GM12878 (cell line): Measurements from ENCODE around the gene FADS3. TPM values are rescaled to one million over a fixed set of nuclear protein-coding genes. Genes with fewer than 3 reads are reported as not detected.
A peak's percentile ranks its signal among the peaks of the same experiment; 100 is the strongest.

Source experiments
- ATAC-seq: fragments of 200-7000 bp; cut with Tn5 transposase; 3 replicates; pipeline ENCODE4 v1.9.1; 2020; ENCODE audit warnings: mild to moderate bottlenecking, moderate library complexity
- BruUV-seq: library from RNA; stranded (reverse); fragments of 400-500 nt; replicated peaks from 2 replicates; lab custom pipeline; 2021; lab: Mats Ljungman, UMichigan
- CTCF ChIA-PET: fragments of 300-600 bp; sonication (Branson Sonifier 250); formaldehyde crosslinking; extraction: SDS; loops from one replicate; lab custom pipeline; 2021; ENCODE audit warnings: inconsistent platforms; lab: Yijun Ruan, JAX
- POLR2A ChIA-PET: fragments of 350-600 bp; formaldehyde crosslinking; extraction: SDS; loops from one replicate; lab custom pipeline; 2021; ENCODE audit warnings: inconsistent platforms; lab: Charles Lee
- RAD21 ChIA-PET: fragments of 300-600 bp; sonication (Branson Sonifier 250); formaldehyde crosslinking; loops from one replicate; lab custom pipeline; 2023; ENCODE audit warnings: antibody characterized with exemption; ENCODE audit not compliant: unreplicated experiment; lab: Charles Lee
- SMC1A ChIA-PET: fragments of 300-600 bp; sonication (Branson Sonifier 250); formaldehyde crosslinking; loops from one replicate; lab custom pipeline; 2023; ENCODE audit not compliant: unreplicated experiment, uncharacterized antibody; lab: Charles Lee
- DNase-seq: peaks from one replicate; pipeline ENCODE4 v3.0.0-alpha.2; 2011; ENCODE audit warnings: low read depth, low spot score
- FAIRE-seq: peaks from 3 replicates; lab custom pipeline; 2011; peaks lifted over from hg19 to GRCh38; lab: Jason Lieb, UNC
- H2AFZ ChIP-seq: 2 replicates; pipeline ENCODE4 v1.6.0; 2011; ENCODE audit warnings: low read depth, low read length, control low read depth; ENCODE audit not compliant: control insufficient read depth
- H3K27ac ChIP-seq: 2 replicates; pipeline ENCODE4 v1.5.1; 2011; ENCODE audit warnings: control low read depth; ENCODE audit not compliant: control insufficient read depth, insufficient read depth
- H3K27me3 ChIP-seq, 2 experiments: replicated peaks in 1 of 2; 2 replicates each; pipeline versions ENCODE4 v1.6.0 to v1.6.1; 2011; ENCODE audit warnings: low read length in 1 of 2; ENCODE audit not compliant: control insufficient read depth in 2 of 2, insufficient read depth in 2 of 2
- H3K36me3 ChIP-seq, 2 experiments: 2 replicates each; pipeline ENCODE4 v1.5.1; 2011; ENCODE audit warnings: low read length in 1 of 2; ENCODE audit not compliant: control insufficient read depth in 2 of 2, insufficient read depth in 2 of 2
- H3K4me1 ChIP-seq: 2 replicates; pipeline ENCODE4 v1.6.1; 2011; ENCODE audit warnings: mild to moderate bottlenecking, low read length, moderate library complexity, mixed read lengths; ENCODE audit not compliant: control insufficient read depth, insufficient read depth
- H3K4me2 ChIP-seq: 2 replicates; pipeline ENCODE4 v1.6.0; 2011; ENCODE audit warnings: control low read depth; ENCODE audit not compliant: control insufficient read depth, insufficient read depth
- H3K4me3 ChIP-seq: fragments of 200-600 bp; sonication (generic); 2 replicates; pipeline ENCODE4 v1.5.1; 2016
- H3K79me2 ChIP-seq: 2 replicates; pipeline ENCODE4 v1.6.0; 2011; ENCODE audit warnings: low read length; ENCODE audit not compliant: control insufficient read depth, insufficient read depth
- H3K9ac ChIP-seq: 2 replicates; pipeline ENCODE4 v1.8.0; 2011; ENCODE audit warnings: low read length, control low read depth, mixed read lengths; ENCODE audit not compliant: control insufficient read depth, insufficient read depth
- H3K9me3 ChIP-seq: replicated peaks from 3 replicates; pipeline ENCODE4 v1.5.1; 2011; ENCODE audit warnings: mild to moderate bottlenecking, low read length; ENCODE audit not compliant: control insufficient read depth, insufficient read depth
- H4K20me1 ChIP-seq: 2 replicates; pipeline ENCODE4 v1.6.0; 2011; ENCODE audit not compliant: control insufficient read depth, insufficient read depth
- BACH1 ChIP-seq: fragments of 450-650 bp; IDR thresholded peaks from 2 replicates; pipeline ENCODE4 v1.6.1; 2017; ENCODE audit warnings: mild to moderate bottlenecking, borderline replicate concordance
- ETV6 ChIP-seq, 2 experiments: fragments of 450-650 bp in 1 of 2; IDR thresholded peaks in 1 of 2; conservative IDR thresholded peaks in 1 of 2; 2 replicates each; pipeline ENCODE4 v1.6.1; 2014; ENCODE audit warnings: antibody characterized with exemption in 1 of 2, borderline replicate concordance in 1 of 2, low read depth in 1 of 2, mild to moderate bottlenecking in 1 of 2, moderate library complexity in 1 of 2
- HCFC1 ChIP-seq: fragments of 150-350 bp; IDR thresholded peaks from 2 replicates; pipeline ENCODE4 v1.6.1; 2014; ENCODE audit warnings: low read length
- LARP7 ChIP-seq: fragments of 450-650 bp; IDR thresholded peaks from 2 replicates; pipeline ENCODE4 v1.6.1; 2017; ENCODE audit warnings: mild to moderate bottlenecking
- PML ChIP-seq: IDR thresholded peaks from 2 replicates; pipeline ENCODE4 v1.6.1; 2012; ENCODE audit warnings: low read length, inconsistent platforms
- RAD21 ChIP-seq: IDR thresholded peaks from 2 replicates; pipeline ENCODE4 v1.6.1; 2011; ENCODE audit warnings: mild to moderate bottlenecking, low read depth, low read length, moderate library complexity; ENCODE audit not compliant: insufficient read depth
- SMAD5 ChIP-seq: IDR thresholded peaks from 2 replicates; pipeline ENCODE4 v1.6.1; 2016; ENCODE audit warnings: antibody characterized with exemption, low read depth
- SMC3 ChIP-seq: IDR thresholded peaks from 2 replicates; pipeline ENCODE4 v1.6.1; 2011; ENCODE audit warnings: low read length, improper control_type of control experiment, borderline replicate concordance
- WGBS: methylation state at CpG from one replicate; pipeline ENCODE4 v1.1.6; 2016; ENCODE audit warnings: low lambda C conversion rate; ENCODE audit not compliant: insufficient replicate concordance, insufficient coverage; ENCODE audit errors: missing lambda C conversion rate; 5-methylcytosine and 5-hydroxymethylcytosine counted together
- in situ Hi-C: fragments of 300-500 bp; cut with MboI; formaldehyde crosslinking; loops from 9 replicates; pipeline ENCODE4 v1.14.3; 2018; ENCODE audit warnings: mixed read lengths
- intact Hi-C: fragments of 100-400 bp; cut with micrococcal nuclease; formaldehyde crosslinking; loops from one replicate; pipeline ENCODE4 v1.14.2; 2022; ENCODE audit not compliant: unreplicated experiment
- polyA plus RNA-seq, 11 experiments: library from polyadenylated mRNA; depleted of rRNA in 4 of 11; unstranded in 6 of 11; stranded (reverse) in 5 of 11; fragments of >200 nt; fragmentation: Nextera tagmentation in 4 of 11; fragmentation: Illumina TruSeq in 1 of 11; extraction: Ambion mirVana in 4 of 11; extraction: Trizol in 1 of 11; gene quantifications; 1 replicate in 1 of 11; 2 replicates in 10 of 11; pipeline versions ENCODE4 v1.2.1 to v1.2.3, GENCODE V29; 2011 to 2016; ENCODE audit warnings: inconsistent platforms in 2 of 11, missing spikeins in 2 of 11, low read depth in 1 of 11
- total RNA-seq, 4 experiments: library from RNA; depleted of rRNA in 3 of 4; stranded (reverse); fragments of >200 nt in 3 of 4; fragmentation: Illumina TruSeq in 1 of 4; extraction: Trizol in 1 of 4; gene quantifications; 2 replicates each; pipeline versions ENCODE4 v1.2.1 to v1.2.3, GENCODE V29; 2013 to 2021
- TF ChIP-seq, protein P1 (sequence below): IDR thresholded peaks from 2 replicates; pipeline ENCODE4 v1.6.1; 2011; ENCODE audit warnings: borderline replicate concordance, low read depth, mild to moderate bottlenecking, moderate library complexity, low read length; ENCODE audit not compliant: insufficient read depth, poor library complexity, severe bottlenecking
- TF ChIP-seq, protein P2 (sequence below): fragments of 450-650 bp; IDR thresholded peaks from 2 replicates; pipeline ENCODE4 v1.6.1; 2017; ENCODE audit warnings: mild to moderate bottlenecking

The FADS3 gene
- total and polyA plus RNA-seq, 10 of the 15 experiments (the other 5 are each of a cell fraction or from before 2014, with no cell fraction given) = 0.23 to 8.1 (median 4.2) TPM

DNA sequence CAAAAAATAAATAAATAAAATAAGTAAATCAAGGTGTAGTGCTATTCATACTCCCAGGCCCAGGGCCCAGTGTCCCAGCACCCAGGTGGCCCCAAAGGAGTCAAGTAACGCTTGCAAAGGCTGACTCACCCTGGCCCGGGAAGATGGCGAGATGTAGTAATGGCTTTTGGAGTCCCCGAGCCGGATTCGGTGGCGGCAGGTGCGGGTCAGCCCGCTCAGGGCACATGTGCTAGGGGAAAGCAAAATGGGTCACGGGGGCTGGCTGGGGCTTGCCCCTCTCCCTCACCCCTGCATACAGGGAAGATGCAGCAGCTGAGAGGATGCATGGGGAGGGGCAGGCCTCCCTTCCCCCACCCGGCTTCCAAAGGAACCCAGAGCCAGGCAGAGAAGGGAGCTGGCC is 11.0 kb upstream of the FADS3 start:
- ChIA-PET RAD21 (interaction anchor here (1.6 to 9.3 kb wide), 2 partner anchors 45 to 179 kb away, joined by 5 to 175 read pairs; no protein-coding TSS in a partner anchor), POLR2A (no interaction called here), CTCF (interaction anchor here (0.9 to 11.4 kb wide), 7 partner anchors 46 to 207 kb away, joined by 3 to 321 read pairs (median 52); partner anchors contain the start of gene BEST1), SMC1A (interaction anchor here (1.3 to 11.0 kb wide), 2 partner anchors 45 to 182 kb away, joined by 4 to 168 read pairs; no protein-coding TSS in a partner anchor)
- Histone ChIP-seq H3K36me3 (no peaks in the 10 kb centered on the region), H3K27ac (no peak overlapping the region), H3K9ac (no peak overlapping the region), H3K79me2 (no peaks in the 10 kb centered on the region), H3K4me3 (no peak overlapping the region), H3K4me1 (no peaks in the 10 kb centered on the region), H2AFZ (no peak overlapping the region), H3K4me2 (no peak overlapping the region), H3K27me3 (peaks cover 0 to 1% of the 10 kb centered on the region in 2 experiments; a peak in 1 of 4 replicates), H3K9me3 (no peaks in the 10 kb centered on the region), H4K20me1 (no peaks in the 10 kb centered on the region)
- DNase-seq (no peak), ATAC-seq (no peak), FAIRE-seq (no peak)
- intact Hi-C loops (no loop called here), in situ Hi-C loops (no loop called here)
- BruUV-seq = no TSS peak
- TF ChIP-seq, protein P1, sequence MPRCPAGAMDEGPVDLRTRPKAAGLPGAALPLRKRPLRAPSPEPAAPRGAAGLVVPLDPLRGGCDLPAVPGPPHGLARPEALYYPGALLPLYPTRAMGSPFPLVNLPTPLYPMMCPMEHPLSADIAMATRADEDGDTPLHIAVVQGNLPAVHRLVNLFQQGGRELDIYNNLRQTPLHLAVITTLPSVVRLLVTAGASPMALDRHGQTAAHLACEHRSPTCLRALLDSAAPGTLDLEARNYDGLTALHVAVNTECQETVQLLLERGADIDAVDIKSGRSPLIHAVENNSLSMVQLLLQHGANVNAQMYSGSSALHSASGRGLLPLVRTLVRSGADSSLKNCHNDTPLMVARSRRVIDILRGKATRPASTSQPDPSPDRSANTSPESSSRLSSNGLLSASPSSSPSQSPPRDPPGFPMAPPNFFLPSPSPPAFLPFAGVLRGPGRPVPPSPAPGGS = peak; percentile 64
- no peak for TF ChIP-seq PML
- no peak for TF ChIP-seq HCFC1
- TF ChIP-seq SMC3 = no peak
- WGBS = 57% methylated on average over 11 of the region's 11 CpGs

DNA sequence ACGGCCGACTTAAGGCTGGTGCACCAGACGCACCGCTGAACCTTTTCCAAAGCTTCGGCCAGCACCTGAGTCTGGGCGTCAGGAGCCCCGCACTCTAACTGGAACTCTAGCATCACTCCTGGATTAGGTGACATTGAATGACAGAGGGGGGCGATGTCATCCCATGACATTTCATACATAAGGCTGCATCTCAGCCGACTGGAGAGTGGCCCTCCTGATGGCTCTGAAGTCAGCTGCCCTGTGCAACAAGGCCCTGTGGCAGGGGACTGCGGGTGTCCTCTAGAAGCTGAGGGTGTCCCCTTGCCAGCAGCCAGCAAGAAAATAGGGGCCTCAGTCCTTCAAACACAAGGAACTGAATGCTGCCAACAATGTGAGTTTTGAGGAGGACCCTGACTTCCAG is 10.1 kb upstream of the FADS3 start:
- Histone ChIP-seq H3K4me3 (no peak overlapping the region), H3K27me3 (peaks cover 0 to 1% of the 10 kb centered on the region in 2 experiments; a peak in 1 of 4 replicates)
- no peak for DNase-seq
- CTCF ChIA-PET = interaction anchor here (2.1 to 11.4 kb wide), 5 partner anchors 47 to 208 kb away, joined by 10 to 321 read pairs (median 126); partner anchors contain the start of gene BEST1
- no peak for ATAC-seq
- TF ChIP-seq, protein P2, sequence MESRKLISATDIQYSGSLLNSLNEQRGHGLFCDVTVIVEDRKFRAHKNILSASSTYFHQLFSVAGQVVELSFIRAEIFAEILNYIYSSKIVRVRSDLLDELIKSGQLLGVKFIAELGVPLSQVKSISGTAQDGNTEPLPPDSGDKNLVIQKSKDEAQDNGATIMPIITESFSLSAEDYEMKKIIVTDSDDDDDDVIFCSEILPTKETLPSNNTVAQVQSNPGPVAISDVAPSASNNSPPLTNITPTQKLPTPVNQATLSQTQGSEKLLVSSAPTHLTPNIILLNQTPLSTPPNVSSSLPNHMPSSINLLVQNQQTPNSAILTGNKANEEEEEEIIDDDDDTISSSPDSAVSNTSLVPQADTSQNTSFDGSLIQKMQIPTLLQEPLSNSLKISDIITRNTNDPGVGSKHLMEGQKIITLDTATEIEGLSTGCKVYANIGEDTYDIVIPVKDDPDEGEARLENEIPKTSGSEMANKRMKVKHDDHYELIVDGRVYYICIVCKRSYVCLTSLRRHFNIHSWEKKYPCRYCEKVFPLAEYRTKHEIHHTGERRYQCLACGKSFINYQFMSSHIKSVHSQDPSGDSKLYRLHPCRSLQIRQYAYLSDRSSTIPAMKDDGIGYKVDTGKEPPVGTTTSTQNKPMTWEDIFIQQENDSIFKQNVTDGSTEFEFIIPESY = no peak
- TF ChIP-seq ETV6 (conservative IDR thresholded peaks at IDR 0.05 in 1 of 2, IDR thresholded peaks at IDR 0.05 in 1 of 2; ENCODE audit: borderline replicate concordance in 1 of 2, low read depth in 1 of 2) (no peak), LARP7 (no peak), BACH1 (no peak), SMAD5 (no peak), RAD21 (no peak)
- TF ChIP-seq, all 136 proteins: peak for 0
- in situ Hi-C loops = no loop called here
- no peaks in the 10 kb centered on the region for H4K20me1 ChIP-seq
- FAIRE-seq = no peak
- no peak overlapping the region for H3K4me2 ChIP-seq
- no peak overlapping the region for H3K9ac ChIP-seq
- H3K79me2 ChIP-seq = no peaks in the 10 kb centered on the region
- H2AFZ ChIP-seq = no peak overlapping the region
- RAD21 ChIA-PET = interaction anchor here (1.6 to 9.3 kb wide), 2 partner anchors 46 to 180 kb away, joined by 5 to 175 read pairs; no protein-coding TSS in a partner anchor
- H3K36me3 ChIP-seq = no peaks in the 10 kb centered on the region
- no TSS peak for BruUV-seq
- 64% methylated on average over 10 of the region's 10 CpGs for WGBS
- SMC1A ChIA-PET = interaction anchor here (1.0 to 11.0 kb wide), 3 partner anchors 46 to 182 kb away, joined by 3 to 168 read pairs (median 4); no protein-coding TSS in a partner anchor
- no peak overlapping the region for H3K27ac ChIP-seq
- POLR2A ChIA-PET = no interaction called here
- H3K9me3 ChIP-seq = no peaks in the 10 kb centered on the region
- intact Hi-C loops = no loop called here
- H3K4me1 ChIP-seq = no peaks in the 10 kb centered on the region
